HepG2 (cell line): Measurements from ENCODE around the gene GPS1. TPM values are rescaled to one million over a fixed set of nuclear protein-coding genes. Genes with fewer than 3 reads are reported as not detected.

Experiments used
- CENPT ChIP-seq: sonication (generic); formaldehyde crosslinking; IDR thresholded peaks from 2 replicates; pipeline ENCODE4 v1.8.0; 2022; ENCODE audit warnings: low read depth, mild to moderate bottlenecking, moderate library complexity, missing genetic modification reagents
- ELF1 ChIP-seq: sonication (generic); formaldehyde crosslinking; IDR thresholded peaks from 2 replicates; pipeline ENCODE4 v1.4.0; 2020; ENCODE audit warnings: missing genetic modification reagents
- GABPA ChIP-seq, 2 experiments: IDR thresholded peaks; 2 replicates each; pipeline ENCODE4 v1.6.1; 2011 to 2016; ENCODE audit warnings: low read depth in 2 of 2, low read length in 1 of 2, missing biosample characterization in 1 of 2, missing genetic modification characterization in 1 of 2
- GMEB1 ChIP-seq: sonication (generic); formaldehyde crosslinking; IDR thresholded peaks from 2 replicates; pipeline ENCODE4 v1.5.1; 2020; ENCODE audit warnings: missing genetic modification reagents, mild to moderate bottlenecking, borderline replicate concordance
- KDM1A ChIP-seq: IDR thresholded peaks from 2 replicates; pipeline ENCODE4 v1.6.1; 2016; ENCODE audit warnings: missing compliant biosample characterization
- KLF11 ChIP-seq: IDR thresholded peaks from 2 replicates; pipeline ENCODE4 v1.6.1; 2016; ENCODE audit warnings: missing compliant biosample characterization
- MTF1 ChIP-seq: sonication (generic); formaldehyde crosslinking; IDR thresholded peaks from 2 replicates; pipeline ENCODE4 v1.5.0; 2020; ENCODE audit warnings: missing genetic modification reagents
- MXD3 ChIP-seq: IDR thresholded peaks from 2 replicates; pipeline ENCODE4 v1.6.1; 2016; ENCODE audit warnings: mild to moderate bottlenecking, missing biosample characterization, missing genetic modification reagents
- MXD4 ChIP-seq: IDR thresholded peaks from 2 replicates; pipeline ENCODE4 v1.6.1; 2016; ENCODE audit warnings: mild to moderate bottlenecking, missing biosample characterization, missing genetic modification reagents
- NFIB ChIP-seq: sonication (generic); formaldehyde crosslinking; IDR thresholded peaks from 2 replicates; pipeline ENCODE4 v1.9.0; 2021; ENCODE audit warnings: missing genetic modification reagents, mild to moderate bottlenecking, borderline replicate concordance
- NRL ChIP-seq: sonication (generic); formaldehyde crosslinking; IDR thresholded peaks from 2 replicates; pipeline ENCODE4 v1.5.0; 2020; ENCODE audit warnings: missing genetic modification reagents, mild to moderate bottlenecking, moderate library complexity, borderline replicate concordance
- PAX8 ChIP-seq: sonication (generic); formaldehyde crosslinking; IDR thresholded peaks from 2 replicates; pipeline ENCODE4 v1.8.0; 2022; ENCODE audit warnings: mild to moderate bottlenecking, missing genetic modification reagents, borderline replicate concordance
- PBX2 ChIP-seq: IDR thresholded peaks from 2 replicates; pipeline ENCODE4 v1.6.1; 2016; ENCODE audit warnings: control low read depth
- TFAP4 ChIP-seq: sonication (generic); IDR thresholded peaks from 2 replicates; pipeline ENCODE4 v1.6.1; 2016; ENCODE audit warnings: low read depth, borderline replicate concordance
- XBP1 ChIP-seq: sonication (generic); formaldehyde crosslinking; IDR thresholded peaks from 2 replicates; pipeline ENCODE4 v1.5.0; 2020; ENCODE audit warnings: missing genetic modification reagents
- ZBTB1 ChIP-seq: sonication (generic); formaldehyde crosslinking; IDR thresholded peaks from 2 replicates; pipeline ENCODE4 v1.4.0; 2020; ENCODE audit warnings: missing genetic modification reagents, borderline replicate concordance
- ZBTB2 ChIP-seq: sonication (generic); formaldehyde crosslinking; IDR thresholded peaks from 2 replicates; pipeline ENCODE4 v1.8.0; 2022; ENCODE audit warnings: low read depth, missing genetic modification reagents
- ZBTB33 ChIP-seq: sonication (generic); formaldehyde crosslinking; IDR thresholded peaks from 2 replicates; pipeline ENCODE4 v1.4.0; 2020; ENCODE audit warnings: missing genetic modification reagents
- ZNF101 ChIP-seq: sonication (generic); formaldehyde crosslinking; IDR thresholded peaks from 2 replicates; pipeline ENCODE4 v1.4.0; 2020; ENCODE audit warnings: mild to moderate bottlenecking, low read depth, missing genetic modification reagents, borderline replicate concordance
- ZNF232 ChIP-seq: sonication (generic); formaldehyde crosslinking; IDR thresholded peaks from 2 replicates; pipeline ENCODE4 v1.4.0; 2020; ENCODE audit warnings: missing genetic modification reagents, borderline replicate concordance
- ZSCAN29 ChIP-seq: sonication (generic); formaldehyde crosslinking; conservative IDR thresholded peaks from 2 replicates; pipeline ENCODE4 v1.4.0; 2020; ENCODE audit warnings: mild to moderate bottlenecking, missing genetic modification reagents
- polyA plus RNA-seq, 8 experiments: library from polyadenylated mRNA; depleted of rRNA in 3 of 8; stranded (reverse) in 7 of 8; unstranded in 1 of 8; fragments of >200 nt; fragmentation: Illumina TruSeq in 4 of 8; extraction: Trizol in 4 of 8; gene quantifications; 2 replicates each; pipeline versions ENCODE4 v1.2.1 to v1.2.3, GENCODE V29; 2011 to 2016; ENCODE audit warnings: low read depth in 4 of 8, missing spikeins in 1 of 8, mixed read lengths in 1 of 8; ENCODE audit not compliant: insufficient read depth in 1 of 8
- total RNA-seq, 5 experiments: library from RNA; depleted of rRNA; stranded (reverse); fragments of >200 nt; fragmentation: Illumina TruSeq; extraction: Trizol; gene quantifications; 2 replicates each; pipeline ENCODE4 v1.2.3, GENCODE V29; 2016; ENCODE audit warnings: low read depth in 1 of 5

GPS1 gene
- total and polyA plus RNA-seq, 2 of the 13 experiments (the other 11 are each of a cell fraction or from before 2014, with no cell fraction given): 124 to 128 TPM

- TF ChIP-seq GMEB1: peak; percentile 32; the same call in 1 of the 2 replicates
- peak; percentile 48; the same call in 1 of the 2 replicates for TF ChIP-seq CENPT
- no peak for TF ChIP-seq GABPA (IDR thresholded peaks at IDR 0.05; ENCODE audit: low read depth, low read length)
- no peak for TF ChIP-seq GABPA (CRISPR knock-in tag; IDR thresholded peaks at IDR 0.05; ENCODE audit: low read depth)
- no peak for TF ChIP-seq MXD3 (CRISPR knock-in tag)
- TF ChIP-seq KDM1A: 0 out of 2 replicates have a peak, but pooled peaks have one; percentile 40
- no peak for TF ChIP-seq PBX2 (CRISPR knock-in tag)
- TF ChIP-seq ZBTB33 (CRISPR knock-in tag): peak; percentile 70
- TF ChIP-seq KLF11 (CRISPR knock-in tag): 0 out of 2 replicates have a peak, but pooled peaks have one; percentile 24
- TF ChIP-seq ELF1: no peak
- TF ChIP-seq ZBTB1 (CRISPR knock-in tag): no peak
- TF ChIP-seq PAX8: no peak
- 0 out of 2 replicates have a peak, but pooled peaks have one; percentile 5 for TF ChIP-seq MTF1 (CRISPR knock-in tag)
- 0 out of 2 replicates have a peak, but pooled peaks have one; percentile 45 for TF ChIP-seq TFAP4
- no peak for TF ChIP-seq ZNF101 (CRISPR knock-in tag)
- TF ChIP-seq ZSCAN29 (CRISPR knock-in tag): no peak; the same call in 1 of the 2 replicates
- TF ChIP-seq NFIB (CRISPR knock-in tag): no peak; the same call in 1 of the 2 replicates
- TF ChIP-seq ZNF232: peak; percentile 85; the same call in 1 of the 2 replicates
- no peak; the same call in none of the 2 replicates for TF ChIP-seq XBP1 (CRISPR knock-in tag)
- no peak for TF ChIP-seq ZBTB2 (CRISPR knock-in tag)
- TF ChIP-seq NRL (CRISPR knock-in tag): no peak
- no peak; the same call in 1 of the 2 replicates for TF ChIP-seq MXD4 (CRISPR knock-in tag)
Observed at GRCh38 chr17:82021107-82021899, 30.4 kb upstream of the GPS1 start (continued).
